T-helper 2 cell treated with Interferon-gamma antibody and Interleukin-4, amounts not matched to agents 5 μg/mL and 100 μg/mL, for 36 hours (primary cell): ENCODE results near the gene CDT1.

Experiments used
- DNase-seq: peaks from one replicate; pipeline ENCODE4 v3.0.0; 2021; ENCODE audit warnings: low spot score
- H3K27ac Mint-ChIP-seq: one replicate; pipeline ENCODE4 v1.8.0; 2021; ENCODE audit warnings: mild to moderate bottlenecking, mixed read lengths
- H3K27me3 Mint-ChIP-seq: one replicate; pipeline ENCODE4 v1.8.0; 2021; ENCODE audit warnings: low read depth, mixed read lengths
- H3K36me3 Mint-ChIP-seq: one replicate; pipeline ENCODE4 v1.8.0; 2021; ENCODE audit warnings: low read depth, mixed read lengths
- H3K4me1 Mint-ChIP-seq: one replicate; pipeline ENCODE4 v1.8.0; 2021; ENCODE audit warnings: low read depth, mixed read lengths
- H3K4me3 Mint-ChIP-seq: one replicate; pipeline ENCODE4 v1.8.0; 2022; ENCODE audit warnings: mild to moderate bottlenecking, moderate library complexity, mixed read lengths
- H3K9me3 Mint-ChIP-seq: one replicate; pipeline ENCODE4 v1.8.0; 2021; ENCODE audit warnings: mixed read lengths

Gene CDT1

DNA sequence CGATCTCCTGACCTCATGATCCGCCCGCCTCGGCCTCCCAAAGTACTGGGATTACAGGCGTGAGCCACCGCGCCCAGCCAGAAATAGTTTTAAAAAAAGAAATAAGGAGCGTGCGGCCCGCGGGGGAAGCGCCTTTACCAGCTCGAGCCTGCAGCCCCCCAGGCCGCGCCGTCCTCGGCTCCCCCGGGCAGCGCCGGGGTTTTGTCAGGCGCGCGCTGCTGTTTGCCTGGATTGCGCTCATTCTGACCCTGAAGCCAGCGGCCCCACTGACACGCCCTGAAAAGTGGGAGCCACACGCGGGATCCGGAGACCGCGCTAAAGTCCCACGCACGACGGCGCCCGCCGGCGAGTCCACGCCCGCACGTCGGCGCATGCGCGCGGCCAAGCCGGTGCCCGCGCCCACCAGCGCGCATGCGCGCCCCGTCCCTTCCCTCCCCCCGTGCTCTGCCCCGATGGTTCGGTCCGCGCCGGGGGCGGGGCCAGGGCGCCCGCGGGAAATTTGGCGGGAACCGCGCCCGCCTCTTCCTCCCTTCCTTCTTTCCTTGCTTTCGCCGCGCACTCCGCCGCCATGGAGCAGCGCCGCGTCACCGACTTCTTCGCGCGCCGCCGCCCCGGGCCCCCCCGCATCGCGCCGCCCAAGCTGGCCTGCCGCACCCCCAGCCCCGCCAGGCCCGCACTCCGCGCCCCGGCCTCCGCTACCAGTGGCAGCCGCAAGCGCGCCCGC lies at the start of gene CDT1:
TSS of gene CDT1 (plus strand) at position 526 of the 724 bp plus-strand sequence. CDS start at position 569, 43 bp downstream.
- Mint-ChIP-seq H3K9me3 (no peaks in the 10 kb centered on the region), H3K27me3 (no peaks in the 10 kb centered on the region), H3K36me3 (peaks cover 23% of the 10 kb centered on the region), H3K4me3 (peak within 1 kb of the TSS; percentile 84), H3K4me1 (peaks cover 22% of the 10 kb centered on the region), H3K27ac (peak within 1 kb of the TSS; percentile 90)
- DNase-seq, result peak; percentile 87

DNA sequence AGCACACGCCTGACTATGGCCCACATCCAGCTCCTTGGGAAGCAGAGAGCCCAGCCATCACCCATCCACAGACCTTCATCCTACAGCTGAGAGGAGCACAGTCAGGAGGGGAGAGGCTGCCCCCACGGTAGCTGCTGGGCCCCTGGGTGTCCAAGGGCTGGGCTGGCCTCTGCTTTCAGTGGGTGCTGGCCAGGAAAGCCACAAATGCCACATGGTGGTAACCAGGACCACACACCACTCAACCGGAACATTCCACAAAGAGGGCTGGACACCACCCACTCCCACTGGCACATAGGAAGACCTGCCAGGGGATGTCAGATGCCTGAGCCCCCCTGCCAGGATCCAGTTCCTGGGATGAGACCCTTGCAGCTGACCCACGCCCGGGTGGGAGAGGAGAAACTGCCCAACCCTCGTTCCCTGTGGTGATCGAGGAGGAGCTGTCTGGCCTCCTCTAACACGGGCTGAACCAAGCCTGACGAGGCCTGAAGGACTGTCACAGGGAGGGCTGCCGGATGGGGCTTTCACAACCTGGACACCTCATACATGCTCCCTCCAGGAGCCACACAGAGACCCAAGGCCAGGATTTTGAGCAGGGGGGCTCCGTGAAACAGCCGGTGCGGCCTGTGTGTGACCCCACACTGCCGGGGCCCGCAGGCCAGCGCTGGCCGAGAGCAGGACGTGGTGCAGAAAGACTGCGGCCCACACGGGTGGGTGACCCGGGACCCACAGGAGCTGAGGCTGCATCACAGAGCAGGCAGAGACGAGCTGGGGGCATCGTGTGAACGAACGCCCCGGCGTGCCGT lies 49.3 kb upstream of the CDT1 start:
- Mint-ChIP-seq H3K27ac (no peak overlapping the region), H3K4me1 (peaks cover 4% of the 10 kb centered on the region), H3K27me3 (no peaks in the 10 kb centered on the region), H3K9me3 (no peaks in the 10 kb centered on the region), H3K4me3 (no peak overlapping the region), H3K36me3 (peaks cover 6% of the 10 kb centered on the region)
- no peak for DNase-seq

DNA sequence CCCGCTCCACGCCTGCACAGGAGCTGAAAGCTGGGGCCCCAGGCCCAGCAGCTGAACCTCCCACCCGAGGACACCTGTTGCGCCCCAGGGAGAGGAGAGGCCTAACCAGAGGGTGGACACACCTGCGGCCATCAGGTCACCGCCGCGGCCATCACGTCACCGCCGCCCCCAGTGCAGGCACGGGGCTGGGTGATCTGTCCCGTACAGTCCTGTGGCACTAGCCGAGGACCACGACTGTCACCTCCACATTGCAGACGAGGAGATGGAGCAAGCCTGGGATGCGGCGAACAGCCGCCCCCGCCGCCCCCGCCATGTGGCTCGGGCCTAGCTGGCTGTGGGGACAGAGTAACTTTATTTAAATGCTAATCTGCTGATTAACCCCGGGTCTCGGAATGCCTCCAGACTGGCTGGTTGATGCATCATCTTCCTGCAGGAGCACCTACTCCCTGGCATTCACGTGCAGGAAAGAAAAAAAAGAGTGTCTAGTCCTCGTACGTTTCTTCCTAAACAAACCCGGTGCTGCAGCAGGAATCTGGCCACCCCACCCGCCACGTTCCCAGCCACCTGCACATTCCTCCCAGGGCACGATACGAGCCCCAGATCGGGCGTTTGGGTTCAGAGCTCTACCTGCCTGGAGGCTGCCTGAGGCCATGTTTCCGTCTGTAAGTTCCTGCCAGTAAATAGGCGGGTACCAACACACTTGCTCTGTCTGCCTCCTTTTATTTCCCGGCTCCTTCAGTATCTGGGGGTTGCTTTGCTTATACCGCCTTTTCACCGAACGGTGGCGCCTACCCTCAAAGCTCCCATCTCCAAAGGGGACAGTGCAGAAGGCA lies 48.5 kb upstream of the CDT1 start:
- DNase-seq, result no peak
- H3K27ac Mint-ChIP-seq, result no peak overlapping the region

DNA sequence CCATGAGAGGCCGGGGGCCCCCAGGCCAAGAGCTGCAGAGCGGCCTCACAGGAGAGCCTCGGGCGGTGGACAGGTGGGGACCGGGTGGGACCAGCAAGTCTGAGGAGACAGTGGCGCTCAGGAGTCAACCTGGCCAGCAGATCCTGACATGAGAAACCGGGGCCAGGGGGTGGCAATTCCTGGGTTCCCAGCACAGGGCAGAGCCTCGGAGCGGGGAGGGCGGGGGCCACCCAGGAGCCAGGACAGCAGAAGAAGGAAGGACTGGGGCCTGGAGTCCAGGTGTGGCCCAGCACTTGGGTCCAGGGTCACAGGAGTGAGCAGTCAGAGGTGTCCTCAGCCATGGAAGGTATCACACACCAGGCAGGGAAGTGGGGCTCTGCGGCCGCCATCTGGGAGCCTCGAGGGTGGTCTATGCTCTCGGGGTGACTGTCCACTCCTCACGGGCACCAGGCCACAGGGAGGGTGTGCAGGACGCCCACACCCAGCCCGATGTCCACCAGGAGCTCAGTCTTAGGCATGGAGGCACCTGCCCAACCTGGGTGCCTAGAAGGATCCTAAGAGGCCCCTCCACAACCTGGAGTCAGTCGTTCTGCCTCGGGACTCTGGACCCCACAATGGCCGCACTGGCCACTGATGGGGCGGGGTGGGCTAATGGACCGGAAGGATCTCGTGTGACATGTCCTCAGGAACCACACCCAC lies 47.7 kb upstream of the CDT1 start:
- no peaks in the 10 kb centered on the region for H3K9me3 Mint-ChIP-seq
- H3K27ac Mint-ChIP-seq, result no peak overlapping the region
- no peak for DNase-seq
- H3K4me1 Mint-ChIP-seq, result peaks cover 6% of the 10 kb centered on the region
- peaks cover 8% of the 10 kb centered on the region for H3K36me3 Mint-ChIP-seq
- no peak overlapping the region for H3K4me3 Mint-ChIP-seq
- no peaks in the 10 kb centered on the region for H3K27me3 Mint-ChIP-seq

More for the DNA sequence above, 48.5 kb upstream of the CDT1 start:
- H3K36me3 Mint-ChIP-seq, result peaks cover 8% of the 10 kb centered on the region
- H3K4me1 Mint-ChIP-seq, result peaks cover 6% of the 10 kb centered on the region
- H3K27me3 Mint-ChIP-seq, result no peaks in the 10 kb centered on the region
- no peaks in the 10 kb centered on the region for H3K9me3 Mint-ChIP-seq
- no peak overlapping the region for H3K4me3 Mint-ChIP-seq

DNA sequence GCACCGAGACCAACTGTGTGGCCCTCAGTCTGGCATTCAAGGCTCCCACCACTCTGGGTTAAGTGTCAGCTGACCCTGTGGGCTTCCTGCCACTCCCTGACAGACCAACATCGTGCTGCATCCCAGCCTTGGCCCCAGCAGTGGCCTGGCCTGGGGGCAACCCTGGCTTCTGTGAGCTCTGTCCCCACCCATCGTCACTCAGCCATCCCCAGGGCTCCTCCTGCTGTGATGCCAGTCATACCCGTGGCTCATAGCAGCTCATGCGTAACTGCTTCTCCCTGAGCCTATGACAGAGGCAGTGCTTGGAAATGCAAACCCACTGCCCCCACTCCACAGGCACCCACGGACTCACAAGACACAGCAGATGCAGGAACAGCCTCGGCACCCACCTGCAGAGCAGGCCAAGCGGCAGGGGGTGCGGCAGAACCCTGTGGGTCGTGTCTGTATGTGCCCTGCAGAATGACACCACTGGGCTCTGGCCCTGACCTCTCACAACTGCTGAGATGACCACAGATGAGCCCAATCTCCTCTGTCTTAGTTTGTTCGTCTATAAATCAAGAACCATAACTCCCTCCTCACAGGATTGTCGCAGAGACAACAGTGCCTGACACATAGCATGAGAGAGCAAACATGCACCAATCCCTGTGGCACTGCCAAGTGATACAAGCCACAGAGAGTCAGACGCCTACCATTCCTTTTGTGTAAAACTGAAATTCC lies 45.2 kb upstream of the CDT1 start:
- H3K27ac Mint-ChIP-seq, result no peak overlapping the region
- no peak for DNase-seq
- H3K4me1 Mint-ChIP-seq, result peaks cover 6% of the 10 kb centered on the region
- no peaks in the 10 kb centered on the region for H3K9me3 Mint-ChIP-seq
- H3K27me3 Mint-ChIP-seq, result no peaks in the 10 kb centered on the region
- peaks cover 6% of the 10 kb centered on the region for H3K36me3 Mint-ChIP-seq
- no peak overlapping the region for H3K4me3 Mint-ChIP-seq

DNA sequence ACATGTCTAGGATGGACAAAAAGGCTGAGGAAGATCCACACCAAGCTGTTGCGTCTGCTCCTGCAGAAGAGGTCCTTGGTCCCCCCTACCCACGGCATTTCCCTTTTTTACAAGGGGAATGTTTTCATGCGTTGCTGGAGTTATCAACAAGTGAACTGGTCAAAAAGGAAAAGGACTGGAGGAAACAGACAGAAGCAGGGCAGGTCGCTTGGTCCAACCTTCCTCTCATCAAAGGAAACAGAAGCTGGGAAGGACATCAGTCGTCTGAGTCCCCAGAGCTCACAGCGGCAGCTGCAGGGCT lies 44.7 kb upstream of the CDT1 start:
- Mint-ChIP-seq H3K9me3 (no peaks in the 10 kb centered on the region), H3K4me1 (peaks cover 6% of the 10 kb centered on the region), H3K36me3 (peaks cover 6% of the 10 kb centered on the region), H3K27ac (no peak overlapping the region), H3K27me3 (no peaks in the 10 kb centered on the region), H3K4me3 (no peak overlapping the region)
- DNase-seq, result no peak

DNA sequence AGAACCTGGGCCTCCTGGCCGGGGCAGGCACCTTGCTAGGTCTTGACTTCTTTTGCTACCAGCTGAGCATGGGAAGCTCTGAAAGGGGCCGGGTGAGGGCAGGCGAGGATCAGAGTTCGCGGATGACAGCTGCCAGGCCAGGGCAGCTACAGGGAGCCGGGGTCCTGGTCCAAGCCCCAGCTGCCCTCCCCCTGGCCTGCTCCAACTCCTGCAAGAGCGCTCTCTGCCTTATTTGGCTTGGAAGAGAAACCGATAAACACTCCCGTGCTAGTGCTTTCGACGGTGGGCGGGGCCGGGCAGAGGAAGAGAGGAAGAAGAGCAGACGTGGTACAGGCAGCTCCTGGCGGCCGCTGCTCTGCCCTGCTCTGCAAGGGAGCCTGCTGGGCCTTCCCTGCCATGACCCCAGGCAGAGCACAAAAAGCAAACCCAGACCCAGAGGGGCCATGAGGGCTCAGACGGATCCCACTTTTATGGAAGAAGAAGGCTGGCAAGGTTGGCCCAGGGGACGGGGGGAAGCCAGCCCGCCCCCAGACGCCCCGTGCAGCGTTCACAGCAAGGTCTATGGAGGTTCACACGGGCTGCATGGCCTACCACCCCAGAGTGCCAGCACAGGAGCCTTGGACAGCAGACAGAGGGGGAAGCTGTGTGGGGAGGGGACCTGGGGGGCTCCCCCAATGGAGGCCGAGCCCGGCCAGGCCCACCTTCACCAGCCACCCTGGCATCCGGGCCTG lies 44.2 kb upstream of the CDT1 start:
- Mint-ChIP-seq H3K27ac (peak overlapping the region; percentile 63), H3K4me3 (peak overlapping the region; percentile 45), H3K36me3 (peaks cover 6% of the 10 kb centered on the region), H3K9me3 (no peaks in the 10 kb centered on the region), H3K4me1 (peaks cover 6% of the 10 kb centered on the region), H3K27me3 (no peaks in the 10 kb centered on the region)
- DNase-seq, result no peak

DNA sequence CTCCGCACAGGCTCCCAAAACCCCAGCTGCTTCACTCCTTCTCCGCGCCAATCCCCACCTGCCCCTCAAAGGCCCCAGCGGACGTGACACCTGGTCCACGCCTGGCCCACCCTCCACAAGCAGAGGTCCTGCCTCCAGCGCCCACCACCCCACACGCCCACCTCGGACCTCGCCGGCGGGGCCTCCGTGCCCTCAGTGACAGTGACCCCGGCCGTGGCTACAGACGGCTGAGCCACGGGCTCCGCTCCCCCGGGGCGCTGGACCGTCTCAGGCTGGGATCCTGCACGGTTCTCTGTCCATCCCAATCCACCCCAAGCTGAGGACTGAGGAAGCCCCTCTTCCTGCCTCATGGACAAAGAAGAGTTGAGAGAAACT lies 43.6 kb upstream of the CDT1 start:
- Mint-ChIP-seq H3K36me3 (peaks cover 6% of the 10 kb centered on the region), H3K27ac (no peak overlapping the region), H3K4me1 (peaks cover 6% of the 10 kb centered on the region), H3K4me3 (no peak overlapping the region), H3K9me3 (no peaks in the 10 kb centered on the region), H3K27me3 (no peaks in the 10 kb centered on the region)
- no peak for DNase-seq

DNA sequence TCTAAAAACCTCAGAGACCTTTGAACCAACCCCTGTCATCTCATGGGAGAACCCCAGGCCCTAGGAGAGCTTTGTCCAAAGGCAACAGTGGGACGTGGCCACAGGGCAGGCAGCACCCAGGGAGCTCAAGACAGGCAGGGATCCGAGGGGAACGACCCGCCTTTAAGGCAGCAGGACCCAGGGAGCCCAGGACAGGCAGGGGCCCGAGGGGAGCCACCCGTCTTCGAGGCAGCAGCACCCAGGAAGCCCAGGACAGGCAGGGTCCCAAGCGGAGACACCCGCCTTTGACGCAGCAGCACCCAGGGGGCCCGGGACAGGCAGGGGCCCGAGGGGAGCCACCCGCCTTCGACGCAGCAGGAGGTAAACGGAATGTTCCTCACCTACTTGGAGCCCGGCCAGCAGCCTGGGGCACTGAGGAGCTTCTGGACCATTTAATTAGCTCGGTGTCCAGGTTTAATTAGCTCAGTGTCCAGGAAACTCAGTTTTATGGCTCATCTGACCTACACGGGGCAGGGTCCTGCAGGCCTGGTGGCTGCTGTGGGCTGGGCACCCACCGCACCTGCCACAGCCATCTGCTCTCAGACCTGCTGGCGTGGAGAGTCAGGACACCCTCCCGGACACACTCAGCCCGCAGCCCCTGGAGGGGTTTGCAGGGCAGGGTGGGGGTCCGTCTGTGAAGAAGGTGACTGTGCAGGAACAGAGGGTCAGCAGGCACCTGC lies 43.0 kb upstream of the CDT1 start:
- Mint-ChIP-seq H3K4me1 (peaks cover 6% of the 10 kb centered on the region), H3K27ac (no peak overlapping the region), H3K36me3 (peaks cover 6% of the 10 kb centered on the region), H3K9me3 (no peaks in the 10 kb centered on the region), H3K27me3 (no peaks in the 10 kb centered on the region), H3K4me3 (no peak overlapping the region)
- DNase-seq, result no peak

DNA sequence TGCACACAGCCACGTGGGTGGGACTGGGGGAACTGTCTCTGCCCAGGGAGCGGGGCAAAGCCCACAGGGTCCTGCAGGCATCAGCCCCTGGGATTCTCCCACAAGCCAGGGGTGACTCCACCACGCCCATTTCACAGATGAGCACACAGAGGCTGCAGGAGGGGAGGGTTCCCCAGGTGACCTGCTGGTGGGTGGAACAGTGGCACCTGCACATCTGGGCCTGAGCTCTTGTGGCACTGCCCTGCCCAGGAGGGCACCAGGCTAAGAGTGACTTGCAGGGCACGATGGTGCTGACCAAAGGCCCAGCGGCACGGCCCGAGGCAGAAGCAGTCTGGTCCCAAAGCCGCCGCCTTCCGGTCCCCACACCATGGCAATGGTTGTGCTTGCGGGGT lies 42.5 kb upstream of the CDT1 start:
- Mint-ChIP-seq H3K9me3 (no peaks in the 10 kb centered on the region), H3K4me1 (peaks cover 6% of the 10 kb centered on the region), H3K36me3 (peaks cover 9% of the 10 kb centered on the region)

DNA sequence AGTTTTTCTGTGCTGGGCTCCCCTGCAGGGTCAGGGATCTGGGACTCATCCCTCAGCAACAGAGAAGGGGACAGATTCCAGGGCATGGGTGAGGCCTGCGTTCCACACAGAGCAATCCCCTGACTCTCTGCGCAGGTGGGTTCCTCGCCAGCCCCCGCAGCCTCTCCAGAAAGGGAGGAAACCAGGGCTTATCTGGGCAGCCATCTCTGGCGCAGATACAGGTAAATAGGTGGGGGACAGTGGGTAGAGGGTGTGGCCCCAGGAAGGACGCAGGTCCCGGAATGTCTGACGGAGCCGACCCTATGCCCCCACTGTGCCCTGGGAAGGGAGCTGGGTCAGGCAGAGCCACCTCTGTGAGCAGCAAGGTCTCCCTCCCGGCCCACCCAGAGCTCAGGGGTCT lies 41.8 kb upstream of the CDT1 start:
- Mint-ChIP-seq H3K27me3 (no peaks in the 10 kb centered on the region), H3K36me3 (peaks cover 10% of the 10 kb centered on the region), H3K9me3 (no peaks in the 10 kb centered on the region), H3K27ac (no peak overlapping the region), H3K4me3 (no peak overlapping the region), H3K4me1 (peaks cover 6% of the 10 kb centered on the region)
- no peak for DNase-seq

More for the DNA sequence above, 42.5 kb upstream of the CDT1 start:
- Mint-ChIP-seq H3K27ac (no peak overlapping the region), H3K27me3 (no peaks in the 10 kb centered on the region), H3K4me3 (no peak overlapping the region)
- no peak for DNase-seq

DNA sequence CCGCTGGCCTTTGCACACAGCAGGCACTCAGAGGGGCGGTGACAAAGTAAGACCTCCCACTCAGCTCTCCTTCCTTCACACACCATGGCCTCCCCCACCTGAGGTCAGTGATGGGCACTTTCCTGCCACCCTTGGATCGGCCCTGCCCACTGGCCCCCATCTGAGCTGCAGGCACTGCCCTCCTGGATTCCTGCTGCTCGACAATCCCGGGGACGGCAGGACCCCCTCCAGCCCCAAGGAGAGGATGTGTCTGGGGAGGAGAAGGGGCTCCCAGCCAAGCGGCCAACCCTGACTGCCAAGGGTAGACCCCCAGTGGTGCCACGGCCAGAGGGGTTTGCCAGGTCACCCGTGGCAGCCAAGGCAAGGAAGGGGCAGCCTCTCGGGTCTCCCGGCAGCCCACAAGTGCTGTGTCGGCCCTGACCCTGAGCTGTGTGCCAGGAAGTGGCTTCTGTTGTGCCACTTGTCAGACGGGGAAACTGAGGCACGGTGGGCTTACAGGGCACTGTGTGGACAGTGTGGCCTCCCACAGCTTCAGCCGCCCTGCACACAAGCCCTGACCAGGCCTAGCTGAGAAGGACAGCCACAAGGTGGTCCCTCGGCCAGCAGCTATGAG lies 41.2 kb upstream of the CDT1 start:
- Mint-ChIP-seq H3K4me1 (peaks cover 10% of the 10 kb centered on the region), H3K36me3 (peaks cover 10% of the 10 kb centered on the region), H3K9me3 (no peaks in the 10 kb centered on the region), H3K27me3 (no peaks in the 10 kb centered on the region), H3K27ac (no peak overlapping the region), H3K4me3 (no peak overlapping the region)
- DNase-seq, result no peak
